C4-2B (cell line): ENCODE results near the gene CPD.

Source experiments
- ZFX ChIP-seq: fragments of 450-650 bp; IDR thresholded peaks from 2 replicates; pipeline ENCODE4 v1.6.1; 2017
- TF ChIP-seq, protein P1 (sequence below): fragments of 450-650 bp; conservative IDR thresholded peaks from 2 replicates; pipeline ENCODE4 v1.5.1; 2017; ENCODE audit warnings: mild to moderate bottlenecking

DNA sequence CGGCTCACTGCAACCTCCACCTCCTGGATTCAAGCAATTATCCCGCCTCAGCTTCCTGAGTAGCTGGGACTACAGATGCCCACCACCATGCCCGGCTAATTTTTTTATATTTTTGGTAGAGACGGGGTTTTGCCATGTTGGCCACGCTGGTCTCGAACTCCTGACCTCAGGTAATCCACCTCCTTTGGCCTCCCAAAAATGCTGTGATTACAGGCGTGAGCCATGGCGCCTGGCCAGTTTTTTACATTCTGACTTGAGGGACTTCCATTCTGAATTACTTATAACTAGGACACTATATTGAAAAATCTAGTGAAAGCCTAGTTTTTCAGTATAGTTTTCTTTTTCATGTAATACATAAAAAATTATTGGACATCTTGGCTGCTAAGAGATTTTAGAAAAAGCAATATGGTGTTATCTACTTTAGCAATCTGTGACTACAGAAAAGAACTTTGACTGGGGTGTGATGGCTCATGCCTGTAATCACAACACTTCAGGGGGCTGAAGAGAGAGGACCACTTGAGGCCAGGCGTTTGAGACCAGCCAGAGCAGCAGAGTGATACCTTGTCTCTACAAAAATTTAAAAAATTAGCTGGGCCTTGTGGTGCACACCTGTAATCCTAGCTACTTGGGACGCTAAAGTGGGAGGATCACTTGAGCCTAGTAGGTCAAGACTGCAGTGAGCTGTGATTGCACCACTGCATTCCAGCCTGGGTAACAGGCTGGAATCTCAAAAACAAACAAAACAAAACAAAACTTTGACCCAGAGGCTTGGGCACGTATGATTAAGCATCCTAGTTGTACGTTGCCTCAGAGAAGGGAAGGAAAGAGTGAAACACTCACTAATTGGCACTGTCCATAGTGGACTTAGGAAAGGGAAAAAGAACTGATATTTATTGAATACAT, 71.6 kb downstream of the CPD start:
- no peak for TF ChIP-seq ZFX
- TF ChIP-seq, protein P1, sequence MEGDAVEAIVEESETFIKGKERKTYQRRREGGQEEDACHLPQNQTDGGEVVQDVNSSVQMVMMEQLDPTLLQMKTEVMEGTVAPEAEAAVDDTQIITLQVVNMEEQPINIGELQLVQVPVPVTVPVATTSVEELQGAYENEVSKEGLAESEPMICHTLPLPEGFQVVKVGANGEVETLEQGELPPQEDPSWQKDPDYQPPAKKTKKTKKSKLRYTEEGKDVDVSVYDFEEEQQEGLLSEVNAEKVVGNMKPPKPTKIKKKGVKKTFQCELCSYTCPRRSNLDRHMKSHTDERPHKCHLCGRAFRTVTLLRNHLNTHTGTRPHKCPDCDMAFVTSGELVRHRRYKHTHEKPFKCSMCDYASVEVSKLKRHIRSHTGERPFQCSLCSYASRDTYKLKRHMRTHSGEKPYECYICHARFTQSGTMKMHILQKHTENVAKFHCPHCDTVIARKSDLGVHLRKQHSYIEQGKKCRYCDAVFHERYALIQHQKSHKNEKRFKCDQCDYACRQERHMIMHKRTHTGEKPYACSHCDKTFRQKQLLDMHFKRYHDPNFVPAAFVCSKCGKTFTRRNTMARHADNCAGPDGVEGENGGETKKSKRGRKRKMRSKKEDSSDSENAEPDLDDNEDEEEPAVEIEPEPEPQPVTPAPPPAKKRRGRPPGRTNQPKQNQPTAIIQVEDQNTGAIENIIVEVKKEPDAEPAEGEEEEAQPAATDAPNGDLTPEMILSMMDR = no peak
